KMS-11 (cell line): ENCODE results near the gene CCND2.

Experiments
- H2AFZ ChIP-seq: fragments of 200-600 bp; sonication (generic); 2 replicates; pipeline ENCODE4 v1.6.1; 2016; ENCODE audit warnings: antibody characterized with exemption, mixed run types, low read depth
- H3K27ac ChIP-seq: fragments of 200-600 bp; sonication (generic); 2 replicates; pipeline ENCODE4 v1.6.1; 2016; ENCODE audit warnings: mild to moderate bottlenecking, mixed run types
- H3K27me3 ChIP-seq: fragments of 200-600 bp; sonication (generic); 2 replicates; pipeline ENCODE4 v1.6.1; 2017; ENCODE audit warnings: mild to moderate bottlenecking, low read depth, mixed run types, moderate library complexity; ENCODE audit not compliant: insufficient read depth
- H3K36me3 ChIP-seq: fragments of 200-600 bp; sonication (generic); 2 replicates; pipeline ENCODE4 v1.6.1; 2017; ENCODE audit warnings: mild to moderate bottlenecking, mixed run types; ENCODE audit not compliant: insufficient read depth
- H3K4me1 ChIP-seq: fragments of 200-600 bp; sonication (generic); 2 replicates; pipeline ENCODE4 v1.6.1; 2016; ENCODE audit warnings: mild to moderate bottlenecking, low read depth, mixed run types; ENCODE audit not compliant: poor library complexity, severe bottlenecking
- H3K4me2 ChIP-seq: fragments of 200-600 bp; sonication (generic); 2 replicates; pipeline ENCODE4 v1.7.0; 2016; ENCODE audit warnings: mild to moderate bottlenecking, mixed run types
- H3K4me3 ChIP-seq: fragments of 200-600 bp; sonication (generic); IDR thresholded peaks from 2 replicates; pipeline ENCODE4 v1.6.1; 2017; ENCODE audit warnings: low read depth, low read length, mixed read lengths; ENCODE audit not compliant: insufficient read depth
- H3K79me2 ChIP-seq: fragments of 200-600 bp; sonication (generic); 2 replicates; pipeline ENCODE4 v1.6.1; 2016; ENCODE audit warnings: low read depth, mixed run types; ENCODE audit not compliant: insufficient read depth
- H3K9ac ChIP-seq: fragments of 200-600 bp; sonication (generic); 2 replicates; pipeline ENCODE4 v1.6.1; 2016; ENCODE audit warnings: mild to moderate bottlenecking, mixed run types
- H4K20me1 ChIP-seq: fragments of 200-600 bp; sonication (generic); 2 replicates; pipeline ENCODE4 v1.6.1; 2016; ENCODE audit warnings: mild to moderate bottlenecking, mixed run types; ENCODE audit not compliant: insufficient read depth
- CTCF ChIP-seq: fragments of 200-600 bp; sonication (generic); conservative IDR thresholded peaks from 2 replicates; pipeline ENCODE4 v1.6.1; 2017; ENCODE audit warnings: low read depth, mild to moderate bottlenecking, antibody characterized with exemption, low read length, moderate library complexity, mixed read lengths

The CCND2 gene

GRCh38 chr12:4281173-4281654 lies 7.7 kb downstream of the CCND2 start:
- Histone ChIP-seq H3K79me2 (peaks cover 90% of the 10 kb centered on the region), H3K36me3 (peaks cover 33% of the 10 kb centered on the region; the same call in 1 of the 2 replicates), H3K4me3 (no peak overlapping the region), H4K20me1 (peaks cover 69% of the 10 kb centered on the region), H3K9ac (no peak overlapping the region), H2AFZ (no peak overlapping the region), H3K4me2 (no peak overlapping the region), H3K27ac (peak overlapping the region; percentile 22; the same call in 1 of the 2 replicates), H3K4me1 (peaks cover 28% of the 10 kb centered on the region), H3K27me3 (no peaks in the 10 kb centered on the region)
- TF ChIP-seq CTCF: no peak

GRCh38 chr12:4282103-4282891 lies 8.7 kb downstream of the CCND2 start:
- H3K27ac ChIP-seq: no peak overlapping the region
- H3K36me3 ChIP-seq: peaks cover 25% of the 10 kb centered on the region; the same call in 1 of the 2 replicates
- H4K20me1 ChIP-seq: peaks cover 65% of the 10 kb centered on the region
- no peaks in the 10 kb centered on the region for H3K27me3 ChIP-seq
- H3K4me2 ChIP-seq: no peak overlapping the region
- peaks cover 17% of the 10 kb centered on the region for H3K4me1 ChIP-seq
- peaks cover 90% of the 10 kb centered on the region for H3K79me2 ChIP-seq
- H3K4me3 ChIP-seq: no peak overlapping the region
- no peak overlapping the region for H2AFZ ChIP-seq
- TF ChIP-seq CTCF: no peak
- H3K9ac ChIP-seq: no peak overlapping the region

GRCh38 chr12:4282892-4283511 lies 9.4 kb downstream of the CCND2 start:
- Histone ChIP-seq H3K36me3 (peaks cover 24% of the 10 kb centered on the region; the same call in 1 of the 2 replicates), H3K4me2 (no peak overlapping the region), H3K79me2 (peaks cover 90% of the 10 kb centered on the region)

More at GRCh38 chr12:4282892-4283511, 9.4 kb downstream of the CCND2 start:
- Histone ChIP-seq H4K20me1 (peaks cover 59% of the 10 kb centered on the region), H2AFZ (no peak overlapping the region), H3K27me3 (no peaks in the 10 kb centered on the region), H3K9ac (no peak overlapping the region), H3K27ac (no peak overlapping the region), H3K4me1 (peaks cover 10% of the 10 kb centered on the region), H3K4me3 (no peak overlapping the region)
- no peak; the same call in 1 of the 2 replicates for TF ChIP-seq CTCF
